Osteocyte (in vitro differentiated cells): ENCODE data around the gene PRR36. TPM values are rescaled to one million over a fixed set of nuclear protein-coding genes. Genes with fewer than 3 reads are reported as not detected.

Source experiments
- DNase-seq: peaks from one replicate; pipeline ENCODE4 v3.0.0; 2021; ENCODE audit warnings: mixed read lengths; ENCODE audit not compliant: unreplicated experiment; ENCODE audit errors: extremely low spot score
- H3K27ac Mint-ChIP-seq: one replicate; pipeline ENCODE4 v1.8.0; 2021; ENCODE audit warnings: mild to moderate bottlenecking, mixed read lengths; ENCODE audit not compliant: unreplicated experiment
- H3K27me3 Mint-ChIP-seq: one replicate; pipeline ENCODE4 v1.8.0; 2021; ENCODE audit warnings: mixed read lengths; ENCODE audit not compliant: unreplicated experiment
- H3K36me3 Mint-ChIP-seq: one replicate; pipeline ENCODE4 v1.8.0; 2021; ENCODE audit warnings: mixed read lengths; ENCODE audit not compliant: unreplicated experiment
- H3K4me1 Mint-ChIP-seq: one replicate; pipeline ENCODE4 v1.8.0; 2021; ENCODE audit warnings: mixed read lengths; ENCODE audit not compliant: unreplicated experiment
- H3K4me3 Mint-ChIP-seq: one replicate; pipeline ENCODE4 v1.8.0; 2021; ENCODE audit warnings: mild to moderate bottlenecking, moderate library complexity, mixed read lengths; ENCODE audit not compliant: unreplicated experiment
- H3K9me3 Mint-ChIP-seq: one replicate; pipeline ENCODE4 v1.8.0; 2021; ENCODE audit warnings: mixed read lengths; ENCODE audit not compliant: unreplicated experiment
- total RNA-seq: library from RNA; stranded (reverse); gene quantifications from 2 replicates; pipeline ENCODE4 v1.2.1, GENCODE V29; 2021
- TF ChIP-seq, protein P1 (sequence below): fragments of 200-600 bp; sonication (generic); IDR thresholded peaks from 2 replicates; pipeline ENCODE4 v1.5.0; 2021; ENCODE audit warnings: antibody characterized with exemption, mild to moderate bottlenecking, moderate library complexity

PRR36 gene
- total RNA-seq, 1 donor from 2014 or later = 0.51 TPM

DNA sequence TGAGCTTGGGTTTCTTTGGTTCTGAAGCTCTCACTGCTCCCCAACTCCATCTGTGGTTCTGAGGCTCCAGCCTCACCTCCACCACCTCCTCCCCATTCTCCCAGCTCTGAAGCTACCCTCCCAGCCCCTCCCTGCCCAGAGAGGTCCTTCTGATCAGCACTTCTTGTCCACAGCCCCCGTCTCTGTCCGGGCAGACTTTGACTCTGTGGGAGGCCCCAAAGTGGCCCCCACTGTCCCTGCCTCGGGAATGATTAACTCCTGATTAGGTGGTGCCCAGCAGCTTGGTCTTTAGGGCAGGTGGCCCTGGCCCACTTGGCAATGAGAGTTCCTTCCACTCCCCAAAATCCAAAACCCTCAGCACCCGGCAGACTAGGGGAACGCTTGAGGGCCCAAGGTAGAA is 29.8 kb downstream of the PRR36 start:
- Mint-ChIP-seq H3K4me3 (no peak overlapping the region), H3K27me3 (no peaks in the 10 kb centered on the region), H3K36me3 (no peaks in the 10 kb centered on the region), H3K4me1 (no peaks in the 10 kb centered on the region), H3K9me3 (no peaks in the 10 kb centered on the region), H3K27ac (no peak overlapping the region)
- TF ChIP-seq, protein P1, sequence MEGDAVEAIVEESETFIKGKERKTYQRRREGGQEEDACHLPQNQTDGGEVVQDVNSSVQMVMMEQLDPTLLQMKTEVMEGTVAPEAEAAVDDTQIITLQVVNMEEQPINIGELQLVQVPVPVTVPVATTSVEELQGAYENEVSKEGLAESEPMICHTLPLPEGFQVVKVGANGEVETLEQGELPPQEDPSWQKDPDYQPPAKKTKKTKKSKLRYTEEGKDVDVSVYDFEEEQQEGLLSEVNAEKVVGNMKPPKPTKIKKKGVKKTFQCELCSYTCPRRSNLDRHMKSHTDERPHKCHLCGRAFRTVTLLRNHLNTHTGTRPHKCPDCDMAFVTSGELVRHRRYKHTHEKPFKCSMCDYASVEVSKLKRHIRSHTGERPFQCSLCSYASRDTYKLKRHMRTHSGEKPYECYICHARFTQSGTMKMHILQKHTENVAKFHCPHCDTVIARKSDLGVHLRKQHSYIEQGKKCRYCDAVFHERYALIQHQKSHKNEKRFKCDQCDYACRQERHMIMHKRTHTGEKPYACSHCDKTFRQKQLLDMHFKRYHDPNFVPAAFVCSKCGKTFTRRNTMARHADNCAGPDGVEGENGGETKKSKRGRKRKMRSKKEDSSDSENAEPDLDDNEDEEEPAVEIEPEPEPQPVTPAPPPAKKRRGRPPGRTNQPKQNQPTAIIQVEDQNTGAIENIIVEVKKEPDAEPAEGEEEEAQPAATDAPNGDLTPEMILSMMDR = no peak
- no peak for DNase-seq

DNA sequence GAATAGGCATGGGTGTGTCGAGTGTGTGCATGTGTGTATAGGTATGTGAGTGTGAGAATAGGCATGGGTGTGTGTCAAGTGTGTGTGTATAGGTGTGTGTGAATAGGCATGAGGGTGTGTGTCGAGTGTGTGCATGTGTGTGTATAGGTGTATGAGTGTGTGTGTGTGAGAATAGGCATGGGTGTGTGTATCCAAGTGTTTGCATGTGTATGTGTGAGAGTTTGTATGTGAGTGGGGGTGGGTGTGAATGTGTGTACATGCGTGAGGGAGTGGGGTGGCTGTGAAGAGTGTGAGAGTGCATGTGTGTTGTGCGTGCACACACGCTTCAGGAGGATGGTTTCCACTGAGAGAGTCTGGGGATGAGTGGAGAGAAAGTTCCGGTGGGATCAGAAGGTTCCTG is 30.7 kb downstream of the PRR36 start:
- Mint-ChIP-seq H3K9me3 (no peaks in the 10 kb centered on the region), H3K27ac (no peak overlapping the region), H3K4me1 (peaks cover 2% of the 10 kb centered on the region), H3K36me3 (no peaks in the 10 kb centered on the region), H3K4me3 (no peak overlapping the region), H3K27me3 (no peaks in the 10 kb centered on the region)
- no peak for DNase-seq
- TF ChIP-seq, protein P1 = no peak

DNA sequence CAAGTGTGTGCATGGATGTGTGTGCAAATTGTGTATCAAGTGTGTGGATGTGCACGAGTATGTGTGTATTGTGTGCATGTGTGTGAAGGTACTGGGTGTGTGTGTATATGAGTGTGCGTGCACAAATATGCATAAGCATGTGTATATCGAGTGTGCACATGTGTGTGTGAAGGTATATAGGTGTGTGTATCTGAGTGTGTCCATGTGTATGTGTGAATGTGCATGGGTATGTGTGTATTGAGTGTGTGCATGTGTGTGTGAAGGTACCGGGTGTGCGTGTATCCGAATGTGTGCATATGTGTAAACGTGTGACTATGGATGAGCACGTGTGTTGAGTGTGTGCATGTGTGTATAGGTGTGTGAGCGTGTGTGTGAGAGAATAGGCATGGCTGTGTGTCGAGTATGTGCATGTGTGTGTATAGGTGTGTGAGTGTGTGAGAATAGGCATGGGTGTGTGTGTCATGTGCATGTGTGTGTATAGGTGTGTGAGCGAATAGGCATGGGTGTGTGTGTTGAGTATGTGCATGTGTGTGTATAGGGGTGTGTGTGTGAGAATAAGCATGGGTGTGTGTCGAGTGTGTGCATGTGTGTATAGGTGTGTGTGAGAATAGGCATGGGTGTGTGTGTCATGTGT is 31.4 kb downstream of the PRR36 start:
- no peaks in the 10 kb centered on the region for H3K9me3 Mint-ChIP-seq
- TF ChIP-seq, protein P1 = no peak
- H3K27me3 Mint-ChIP-seq = no peaks in the 10 kb centered on the region
- H3K4me3 Mint-ChIP-seq = no peak overlapping the region
- no peak for DNase-seq
- no peak overlapping the region for H3K27ac Mint-ChIP-seq
- H3K36me3 Mint-ChIP-seq = no peaks in the 10 kb centered on the region
- peaks cover 9% of the 10 kb centered on the region for H3K4me1 Mint-ChIP-seq

DNA sequence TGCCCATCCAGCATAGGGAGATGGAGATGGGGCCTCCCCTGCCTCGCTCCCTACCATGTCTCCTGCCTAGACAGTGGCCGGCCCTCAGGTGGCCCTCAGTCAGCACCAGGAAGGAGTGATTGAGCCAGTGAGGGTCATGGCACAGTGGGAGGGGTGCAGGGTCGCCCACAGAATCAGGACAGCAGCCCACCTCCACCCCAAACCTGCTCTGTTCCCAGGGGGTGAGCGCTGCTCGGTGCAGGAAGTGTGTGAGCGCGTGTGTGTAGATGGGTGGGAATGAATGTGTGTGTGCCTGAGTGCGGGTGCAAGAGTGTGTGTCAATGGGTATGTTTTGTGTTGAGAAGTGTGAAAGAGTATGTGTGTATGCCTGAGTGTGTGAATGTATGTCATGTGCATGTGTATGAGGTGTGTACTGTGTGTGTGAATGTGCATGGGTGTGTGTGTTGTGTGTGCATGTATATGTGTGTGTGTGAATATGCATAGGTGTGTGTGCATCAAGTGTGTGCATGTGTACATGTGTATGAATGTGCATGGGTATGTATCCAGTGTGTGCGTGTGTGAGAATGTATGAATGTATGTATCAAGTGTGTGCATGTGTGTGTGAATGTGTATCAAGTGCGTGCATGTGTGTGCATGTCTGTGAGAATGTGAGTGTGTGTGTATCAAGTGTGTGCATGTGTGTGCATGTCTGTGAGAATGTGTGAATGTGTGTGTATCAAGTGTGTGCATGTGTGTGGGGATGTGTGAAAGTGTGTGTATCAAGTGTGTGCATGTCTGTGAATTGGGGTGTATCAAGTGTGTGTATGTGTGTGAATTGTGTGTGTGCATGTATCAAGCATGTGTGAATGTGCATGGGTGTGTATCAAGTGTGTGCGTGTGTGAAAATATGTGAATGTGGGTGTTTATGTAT is 32.2 kb downstream of the PRR36 start:
- H3K4me1 Mint-ChIP-seq = peaks cover 15% of the 10 kb centered on the region
- no peaks in the 10 kb centered on the region for H3K27me3 Mint-ChIP-seq
- no peaks in the 10 kb centered on the region for H3K36me3 Mint-ChIP-seq
- H3K4me3 Mint-ChIP-seq = no peak overlapping the region
- no peaks in the 10 kb centered on the region for H3K9me3 Mint-ChIP-seq
- TF ChIP-seq, protein P1 = no peak
- DNase-seq = no peak
- H3K27ac Mint-ChIP-seq = no peak overlapping the region

DNA sequence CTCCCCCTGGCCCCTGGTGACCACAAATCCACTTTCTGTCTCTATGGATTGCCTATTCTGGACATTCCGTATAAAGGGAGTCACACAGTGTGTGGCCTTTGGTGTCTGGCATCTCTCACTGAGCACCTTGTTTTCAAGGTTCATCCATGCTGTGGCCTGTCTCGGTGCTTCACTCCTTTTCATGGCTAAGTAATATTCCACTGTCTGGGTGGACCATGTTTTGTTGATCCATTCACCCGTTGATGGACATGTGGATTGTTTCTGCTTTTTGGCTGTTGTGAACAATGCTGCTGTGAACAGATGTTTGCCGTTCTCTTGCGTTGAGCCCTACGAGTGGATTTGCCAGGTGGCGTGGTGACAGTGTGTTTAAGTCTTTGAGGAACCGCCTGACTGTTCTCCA is 33.6 kb downstream of the PRR36 start:
- H3K27ac Mint-ChIP-seq = no peak overlapping the region
- no peak for DNase-seq
- no peaks in the 10 kb centered on the region for H3K36me3 Mint-ChIP-seq
- no peaks in the 10 kb centered on the region for H3K27me3 Mint-ChIP-seq
- H3K9me3 Mint-ChIP-seq = no peaks in the 10 kb centered on the region
- H3K4me3 Mint-ChIP-seq = no peak overlapping the region
- TF ChIP-seq, protein P1 = no peak
- peaks cover 15% of the 10 kb centered on the region for H3K4me1 Mint-ChIP-seq
